ENCODE data around the gene KISS1R. TPM values are rescaled to one million over a fixed set of nuclear protein-coding genes. Genes with fewer than 3 reads are reported as not detected.
A peak's percentile ranks its signal among the peaks of the same experiment; 100 is the strongest.

KISS1R gene
- polyA plus RNA-seq, 2 of the 4 experiments (the other 2 are of a cell fraction), result 0.14 to 0.79 TPM

- ATAC-seq, result no peak
- Histone ChIP-seq H3K4me2 (no peak overlapping the region), H3K27ac (no peak overlapping the region; a peak in 1 of 6 replicates), H3K4me1 (peaks cover 24% of the 10 kb centered on the region), H3K4me3 (no peak overlapping the region), H3K9me3 (no peaks in the 10 kb centered on the region)
- ChIA-PET POLR2A (no interaction called here), CTCF (no interaction called here)
- 94% methylated on average over 20 of the region's 22 CpGs for WGBS (ENCODE audit: missing lambda C conversion rate)
- DNase-seq (ENCODE audit: low read depth in 1 of 2, low spot score in 1 of 2), result no peak
- no peak for TF ChIP-seq CBX2 (IDR thresholded peaks at IDR 0.05; ENCODE audit: borderline replicate concordance, low read depth)
- TF ChIP-seq HOXB5 (CRISPR knock-in tag; IDR thresholded peaks at IDR 0.05), result no peak
- no peak for TF ChIP-seq MAZ (IDR thresholded peaks at IDR 0.05; ENCODE audit: borderline replicate concordance, low read depth, low read length)
- TF ChIP-seq, protein P1, sequence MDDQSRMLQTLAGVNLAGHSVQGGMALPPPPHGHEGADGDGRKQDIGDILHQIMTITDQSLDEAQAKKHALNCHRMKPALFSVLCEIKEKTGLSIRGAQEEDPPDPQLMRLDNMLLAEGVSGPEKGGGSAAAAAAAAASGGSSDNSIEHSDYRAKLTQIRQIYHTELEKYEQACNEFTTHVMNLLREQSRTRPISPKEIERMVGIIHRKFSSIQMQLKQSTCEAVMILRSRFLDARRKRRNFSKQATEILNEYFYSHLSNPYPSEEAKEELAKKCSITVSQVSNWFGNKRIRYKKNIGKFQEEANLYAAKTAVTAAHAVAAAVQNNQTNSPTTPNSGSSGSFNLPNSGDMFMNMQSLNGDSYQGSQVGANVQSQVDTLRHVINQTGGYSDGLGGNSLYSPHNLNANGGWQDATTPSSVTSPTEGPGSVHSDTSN (IDR thresholded peaks at IDR 0.05), result no peak
- no peak for TF ChIP-seq RNF2 (IDR thresholded peaks at IDR 0.05; ENCODE audit: borderline replicate concordance, low read depth)
- no peak for TF ChIP-seq FOSL2 (IDR thresholded peaks at IDR 0.05)
- no peak for TF ChIP-seq FOSL2 (CRISPR knock-in tag; IDR thresholded peaks at IDR 0.05)
- TF ChIP-seq, protein P2, sequence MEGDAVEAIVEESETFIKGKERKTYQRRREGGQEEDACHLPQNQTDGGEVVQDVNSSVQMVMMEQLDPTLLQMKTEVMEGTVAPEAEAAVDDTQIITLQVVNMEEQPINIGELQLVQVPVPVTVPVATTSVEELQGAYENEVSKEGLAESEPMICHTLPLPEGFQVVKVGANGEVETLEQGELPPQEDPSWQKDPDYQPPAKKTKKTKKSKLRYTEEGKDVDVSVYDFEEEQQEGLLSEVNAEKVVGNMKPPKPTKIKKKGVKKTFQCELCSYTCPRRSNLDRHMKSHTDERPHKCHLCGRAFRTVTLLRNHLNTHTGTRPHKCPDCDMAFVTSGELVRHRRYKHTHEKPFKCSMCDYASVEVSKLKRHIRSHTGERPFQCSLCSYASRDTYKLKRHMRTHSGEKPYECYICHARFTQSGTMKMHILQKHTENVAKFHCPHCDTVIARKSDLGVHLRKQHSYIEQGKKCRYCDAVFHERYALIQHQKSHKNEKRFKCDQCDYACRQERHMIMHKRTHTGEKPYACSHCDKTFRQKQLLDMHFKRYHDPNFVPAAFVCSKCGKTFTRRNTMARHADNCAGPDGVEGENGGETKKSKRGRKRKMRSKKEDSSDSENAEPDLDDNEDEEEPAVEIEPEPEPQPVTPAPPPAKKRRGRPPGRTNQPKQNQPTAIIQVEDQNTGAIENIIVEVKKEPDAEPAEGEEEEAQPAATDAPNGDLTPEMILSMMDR (IDR thresholded peaks at IDR 0.05), result no peak
- no peak for TF ChIP-seq HMGXB4 (CRISPR knock-in tag; IDR thresholded peaks at IDR 0.05; ENCODE audit: borderline replicate concordance)
- no peak for TF ChIP-seq RCOR1 (IDR thresholded peaks at IDR 0.05; ENCODE audit: low read depth, low read length)
- no peak for TF ChIP-seq RFX5 (IDR thresholded peaks at IDR 0.05)
- TF ChIP-seq SMC3 (IDR thresholded peaks at IDR 0.05), result no peak
- FAIRE-seq, result no peak
Observed at GRCh38 chr19:939439-939838, 22.3 kb downstream of the KISS1R start.

DNA sequence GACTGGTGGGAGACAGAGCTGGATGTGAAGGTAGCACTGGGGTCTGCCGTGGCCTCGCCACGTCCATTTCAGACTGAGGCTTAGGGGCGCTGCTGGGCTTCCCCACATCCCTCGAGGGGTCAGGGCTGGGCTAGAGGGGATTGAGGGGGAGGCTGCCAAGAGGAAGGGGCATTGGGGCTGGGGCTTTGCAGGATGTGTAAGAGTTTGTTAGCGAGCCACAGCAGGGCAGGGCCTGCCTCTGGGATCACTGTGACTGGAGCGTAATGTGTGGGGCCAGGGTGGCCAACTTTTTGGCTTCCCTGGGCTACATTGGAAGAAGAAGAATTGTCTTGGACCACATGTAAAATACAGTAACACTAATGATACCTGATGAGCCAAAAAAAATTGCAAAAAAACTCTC is 22.8 kb downstream of the KISS1R start:
- ChIA-PET CTCF (no interaction called here), POLR2A (interaction anchor here (1.1 kb wide), 1 partner anchor 44 kb away, joined by 3 read pairs; the partner anchor contains the start of gene WDR18)
- H3K4me2 ChIP-seq, result peak overlapping the region; percentile 81; the same call in 2 of the 3 replicates
- H3K9me3 ChIP-seq, result no peaks in the 10 kb centered on the region
- no peak for ATAC-seq
- WGBS (ENCODE audit: missing lambda C conversion rate), result 100% methylated on average over 2 of the region's 7 CpGs
- DNase-seq (ENCODE audit: low read depth in 1 of 2, low spot score in 1 of 2), result no peak
- peaks cover 24% of the 10 kb centered on the region for H3K4me1 ChIP-seq
- TF ChIP-seq RFX5 (IDR thresholded peaks at IDR 0.05), result no peak
- TF ChIP-seq, protein P3, sequence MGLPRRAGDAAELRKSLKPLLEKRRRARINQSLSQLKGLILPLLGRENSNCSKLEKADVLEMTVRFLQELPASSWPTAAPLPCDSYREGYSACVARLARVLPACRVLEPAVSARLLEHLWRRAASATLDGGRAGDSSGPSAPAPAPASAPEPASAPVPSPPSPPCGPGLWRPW (IDR thresholded peaks at IDR 0.05), result no peak
- TF ChIP-seq, protein P1 (IDR thresholded peaks at IDR 0.05), result no peak
- no peak for TF ChIP-seq HMGXB4 (CRISPR knock-in tag; IDR thresholded peaks at IDR 0.05; ENCODE audit: borderline replicate concordance)
- no peak for TF ChIP-seq ATOH8 (CRISPR knock-in tag; IDR thresholded peaks at IDR 0.05; ENCODE audit: low read depth)
- no peak for TF ChIP-seq KDM5A (IDR thresholded peaks at IDR 0.05)
- TF ChIP-seq POLR2A (IDR thresholded peaks at IDR 0.05; ENCODE audit: low read length), result no peak
- no peak for TF ChIP-seq CHD2 (IDR thresholded peaks at IDR 0.05; ENCODE audit: low read length, partially characterized antibody)
- TF ChIP-seq BCL3 (IDR thresholded peaks at IDR 0.05), result no peak
- TF ChIP-seq FOSB (CRISPR knock-in tag; IDR thresholded peaks at IDR 0.05), result no peak
- TF ChIP-seq HEYL (CRISPR knock-in tag; IDR thresholded peaks at IDR 0.05), result no peak
- TF ChIP-seq KDM1A (IDR thresholded peaks at IDR 0.05; ENCODE audit: low read depth), result no peak
- H3K27ac ChIP-seq, result peak overlapping the region in 1 of 2 experiments; percentile 93; a peak in 4 of 6 replicates
- H3K4me3 ChIP-seq, result no peak overlapping the region
- FAIRE-seq, result no peak
